Tibial artery (tissue), 4 donors: ENCODE data around the gene ADGRV1.

ENCODE experiments used
- DNase-seq, 2 donors: peaks; one replicate each; pipeline ENCODE4 v3.0.0-alpha.2; 2019
- H3K27ac ChIP-seq, 2 donors: fragments of 200-600 bp; sonication (generic) in 1 of 2; 1 replicate in 1 of 2; 2 replicates in 1 of 2; pipeline ENCODE4 v1.5.1; 2018 to 2019; ENCODE audit warnings: mild to moderate bottlenecking in 1 of 2
- H3K27me3 ChIP-seq, 2 donors: fragments of 200-600 bp; sonication (generic) in 1 of 2; one replicate each; pipeline versions ENCODE4 v1.5.1 to v1.6.0; 2016 to 2019
- H3K36me3 ChIP-seq, 3 donors: fragments of 200-600 bp; sonication (generic) in 2 of 3; one replicate each; pipeline ENCODE4 v1.5.1; 2016 to 2019; ENCODE audit warnings: mild to moderate bottlenecking in 2 of 3
- H3K4me1 ChIP-seq, 4 donors: fragments of 200-600 bp; sonication (generic) in 2 of 4; 1 replicate in 3 of 4; 2 replicates in 1 of 4; pipeline ENCODE4 v1.5.1; 2016 to 2019
- H3K4me3 ChIP-seq, 2 donors: fragments of 200-600 bp; sonication (generic) in 1 of 2; 1 replicate in 1 of 2; 2 replicates in 1 of 2; pipeline ENCODE4 v1.5.1; 2018 to 2019; ENCODE audit warnings: mild to moderate bottlenecking in 2 of 2
- H3K9me3 ChIP-seq, 3 donors: fragments of 200-600 bp; sonication (generic) in 1 of 3; one replicate each; pipeline ENCODE4 v1.5.1; 2016 to 2019
- intact Hi-C: fragments of 100-400 bp; cut with DNase I; formaldehyde crosslinking; loops from one replicate; pipeline ENCODE4 v1.15.0; 2023; ENCODE audit warnings: low total_unique reads
- TF ChIP-seq, protein P1 (sequence below), 2 experiments: fragments of 200-600 bp in 1 of 2; fragments of 450-650 bp in 1 of 2; IDR thresholded peaks; one replicate each; pipeline ENCODE4 v1.5.1; 2017 to 2019; ENCODE audit warnings: antibody characterized with exemption in 2 of 2, mild to moderate bottlenecking in 1 of 2, moderate library complexity in 1 of 2

Gene ADGRV1

DNA sequence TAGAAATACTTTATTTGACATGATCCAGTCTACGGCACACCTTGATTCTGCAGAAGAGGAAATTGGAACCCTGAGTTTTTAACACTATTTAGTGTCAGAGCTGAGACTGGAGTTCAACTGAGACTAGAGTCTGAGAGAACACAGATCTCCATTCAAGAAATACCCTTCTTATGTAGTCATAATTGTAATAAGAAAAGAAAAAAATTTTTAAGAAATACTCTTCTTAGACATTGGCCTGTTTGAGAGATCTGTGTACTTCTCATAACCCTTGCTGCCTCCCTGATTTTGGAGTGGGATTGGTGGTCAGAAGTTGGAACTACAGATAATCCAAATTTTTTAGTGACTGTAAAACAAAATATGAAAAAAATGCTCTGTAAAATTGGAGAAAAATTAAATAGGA is 571.2 kb downstream of the ADGRV1 start:
- Histone ChIP-seq H3K27ac (peak overlapping the region in 1 of 2 donors; percentile 73), H3K9me3 (no peaks in the 10 kb centered on the region), H3K36me3 (no peaks in the 10 kb centered on the region), H3K27me3 (no peaks in the 10 kb centered on the region), H3K4me3 (no peak overlapping the region), H3K4me1 (peaks cover 7 to 55% (median 43%) of the 10 kb centered on the region in 4 donors)
- intact Hi-C loops: no loop called here
- TF ChIP-seq, protein P1, sequence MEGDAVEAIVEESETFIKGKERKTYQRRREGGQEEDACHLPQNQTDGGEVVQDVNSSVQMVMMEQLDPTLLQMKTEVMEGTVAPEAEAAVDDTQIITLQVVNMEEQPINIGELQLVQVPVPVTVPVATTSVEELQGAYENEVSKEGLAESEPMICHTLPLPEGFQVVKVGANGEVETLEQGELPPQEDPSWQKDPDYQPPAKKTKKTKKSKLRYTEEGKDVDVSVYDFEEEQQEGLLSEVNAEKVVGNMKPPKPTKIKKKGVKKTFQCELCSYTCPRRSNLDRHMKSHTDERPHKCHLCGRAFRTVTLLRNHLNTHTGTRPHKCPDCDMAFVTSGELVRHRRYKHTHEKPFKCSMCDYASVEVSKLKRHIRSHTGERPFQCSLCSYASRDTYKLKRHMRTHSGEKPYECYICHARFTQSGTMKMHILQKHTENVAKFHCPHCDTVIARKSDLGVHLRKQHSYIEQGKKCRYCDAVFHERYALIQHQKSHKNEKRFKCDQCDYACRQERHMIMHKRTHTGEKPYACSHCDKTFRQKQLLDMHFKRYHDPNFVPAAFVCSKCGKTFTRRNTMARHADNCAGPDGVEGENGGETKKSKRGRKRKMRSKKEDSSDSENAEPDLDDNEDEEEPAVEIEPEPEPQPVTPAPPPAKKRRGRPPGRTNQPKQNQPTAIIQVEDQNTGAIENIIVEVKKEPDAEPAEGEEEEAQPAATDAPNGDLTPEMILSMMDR (IDR thresholded peaks at IDR 0.05): no peak
- no peak for DNase-seq

- intact Hi-C loops: no loop called here
- no peak overlapping the region for H3K27ac ChIP-seq
- peaks cover 7 to 45% (median 34%) of the 10 kb centered on the region in 4 donors for H3K4me1 ChIP-seq
- no peaks in the 10 kb centered on the region for H3K36me3 ChIP-seq
- TF ChIP-seq, protein P1 (IDR thresholded peaks at IDR 0.05): no peak
- no peaks in the 10 kb centered on the region for H3K9me3 ChIP-seq
- DNase-seq: no peak
- H3K4me3 ChIP-seq: no peak overlapping the region
- H3K27me3 ChIP-seq: no peaks in the 10 kb centered on the region
Observed at GRCh38 chr5:91130759-91131158, 572.2 kb downstream of the ADGRV1 start.

GRCh38 chr5:91132550-91132949 is 574.0 kb downstream of the ADGRV1 start:
- TF ChIP-seq, protein P1 (IDR thresholded peaks at IDR 0.05): no peak
- H3K27ac ChIP-seq: no peak overlapping the region
- intact Hi-C loops: no loop called here
- H3K27me3 ChIP-seq: no peaks in the 10 kb centered on the region
- no peaks in the 10 kb centered on the region for H3K9me3 ChIP-seq
- no peak overlapping the region for H3K4me3 ChIP-seq
- H3K36me3 ChIP-seq: no peaks in the 10 kb centered on the region
- H3K4me1 ChIP-seq: peaks cover 0 to 27% (median 16%) of the 10 kb centered on the region in 4 donors
- DNase-seq: no peak

GRCh38 chr5:91133183-91133582 is 574.6 kb downstream of the ADGRV1 start:
- H3K9me3 ChIP-seq: no peaks in the 10 kb centered on the region
- no peaks in the 10 kb centered on the region for H3K27me3 ChIP-seq
- TF ChIP-seq, protein P1 (IDR thresholded peaks at IDR 0.05): no peak
- intact Hi-C loops: no loop called here
- H3K36me3 ChIP-seq: no peaks in the 10 kb centered on the region
- H3K4me1 ChIP-seq: peaks cover 0 to 20% (median 10%) of the 10 kb centered on the region in 4 donors
- no peak overlapping the region for H3K27ac ChIP-seq
- DNase-seq: no peak
- H3K4me3 ChIP-seq: no peak overlapping the region

- no peak for DNase-seq
- H3K36me3 ChIP-seq: no peaks in the 10 kb centered on the region
- H3K27ac ChIP-seq: no peak overlapping the region
- H3K4me3 ChIP-seq: no peak overlapping the region
- H3K4me1 ChIP-seq: no peaks in the 10 kb centered on the region
- no peaks in the 10 kb centered on the region for H3K27me3 ChIP-seq
- TF ChIP-seq, protein P1 (IDR thresholded peaks at IDR 0.05): no peak
- H3K9me3 ChIP-seq: no peaks in the 10 kb centered on the region
- intact Hi-C loops: no loop called here
Observed at GRCh38 chr5:91135475-91136248, 577.1 kb downstream of the ADGRV1 start.
